Measurements from ENCODE around the gene MEAK7. TPM values are rescaled to one million over a fixed set of nuclear protein-coding genes. Genes with fewer than 3 reads are reported as not detected.

Gene MEAK7
- total and polyA plus RNA-seq, 12 donors, result 3.2 to 7.6 (median 5.5) TPM

- H3K27ac ChIP-seq, result no peak overlapping the region
- peaks cover 0 to 28% (median 10%) of the 10 kb centered on the region in 7 donors for H3K27me3 ChIP-seq
- DNase-seq, result no peak
- no peaks in the 10 kb centered on the region for H3K9me3 ChIP-seq
- no peak for TF ChIP-seq CTCF (IDR thresholded peaks at IDR 0.05)
- no peaks in the 10 kb centered on the region for H3K36me3 ChIP-seq
- WGBS, 2 donors, result 86 to 89% methylated on average over 7 of the region's 7 CpGs
- H3K4me1 ChIP-seq, result peaks cover 0 to 21% (median 5%) of the 10 kb centered on the region in 9 donors
- H3K4me3 ChIP-seq, result no peak overlapping the region
- no peak for ATAC-seq
- intact Hi-C loops (cut with DNase I), result no loop called here
Observed at GRCh38 chr16:84541999-84542817, 37.7 kb upstream of the MEAK7 start.

GRCh38 chr16:84540194-84540593 lies 35.7 kb upstream of the MEAK7 start:
- WGBS, 2 donors, result 93 to 98% methylated on average over 4 of the region's 4 CpGs
- no peak for ATAC-seq

GRCh38 chr16:84538222-84538840 lies 33.9 kb upstream of the MEAK7 start:
- no peak overlapping the region for H3K27ac ChIP-seq
- no peak for DNase-seq
- 94 to 97% methylated on average over 6 of the region's 6 CpGs for whole genome bisulfite sequencing, 2 donors

More at GRCh38 chr16:84540194-84540593, 35.7 kb upstream of the MEAK7 start:
- peaks cover 0 to 22% (median 5%) of the 10 kb centered on the region in 9 donors for H3K4me1 ChIP-seq
- no peak for TF ChIP-seq CTCF (IDR thresholded peaks at IDR 0.05)
- no peaks in the 10 kb centered on the region for H3K36me3 ChIP-seq
- H3K27me3 ChIP-seq, result peaks cover 0 to 9% (median 4%) of the 10 kb centered on the region in 7 donors
- no peak for DNase-seq
- H3K4me3 ChIP-seq, result no peak overlapping the region
- no peaks in the 10 kb centered on the region for H3K9me3 ChIP-seq
- intact Hi-C loops (cut with DNase I), result no loop called here
- H3K27ac ChIP-seq, result no peak overlapping the region

More at GRCh38 chr16:84538222-84538840, 33.9 kb upstream of the MEAK7 start:
- ATAC-seq, result no peak
- Histone ChIP-seq H3K4me3 (no peak overlapping the region), H3K36me3 (no peaks in the 10 kb centered on the region), H3K4me1 (peaks cover 0 to 16% (median 3%) of the 10 kb centered on the region in 9 donors), H3K27me3 (no peaks in the 10 kb centered on the region), H3K9me3 (no peaks in the 10 kb centered on the region)
- intact Hi-C loops (cut with DNase I), result loop anchor here in 1 of 10 donors (5.0 kb wide), 1 partner anchor 59 kb away; no protein-coding TSS in a partner anchor
- no peak for TF ChIP-seq CTCF (IDR thresholded peaks at IDR 0.05)

All from heart right ventricle (tissue), 16 donors.